ENCODE results near the gene DENND1C.

GRCh38 chr19:6528544-6529121, 47.0 kb upstream of the DENND1C start:
- TF ChIP-seq CTCF (conservative IDR thresholded peaks at IDR 0.05; ENCODE audit: low read depth, low read length) (no peak), EZH2 (IDR thresholded peaks at IDR 0.05; ENCODE audit: borderline replicate concordance, low read depth, low read length, poor library complexity, severe bottlenecking) (no peak)
